ENCODE data around the gene PIGK.

DNA sequence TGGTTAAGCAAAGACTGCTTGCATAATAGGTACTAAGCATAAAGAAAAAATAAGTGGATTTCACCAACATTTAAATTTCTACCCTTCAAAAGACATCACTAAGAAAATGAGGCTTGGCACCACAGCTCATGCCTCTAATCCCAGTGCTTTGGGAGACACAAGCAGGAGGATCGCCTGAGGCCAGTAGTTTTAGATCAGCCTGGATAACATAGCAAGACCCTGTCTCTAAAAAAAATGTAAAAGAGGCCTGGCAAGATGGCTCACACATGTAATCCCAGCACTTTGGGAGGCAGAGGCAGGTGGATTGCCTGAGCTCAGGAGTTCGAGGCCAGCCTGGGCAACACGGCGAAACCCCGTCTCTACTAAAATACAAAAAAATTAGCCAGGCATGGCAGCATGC is 73.0 kb downstream of the PIGK start:
- TF ChIP-seq, protein P1, sequence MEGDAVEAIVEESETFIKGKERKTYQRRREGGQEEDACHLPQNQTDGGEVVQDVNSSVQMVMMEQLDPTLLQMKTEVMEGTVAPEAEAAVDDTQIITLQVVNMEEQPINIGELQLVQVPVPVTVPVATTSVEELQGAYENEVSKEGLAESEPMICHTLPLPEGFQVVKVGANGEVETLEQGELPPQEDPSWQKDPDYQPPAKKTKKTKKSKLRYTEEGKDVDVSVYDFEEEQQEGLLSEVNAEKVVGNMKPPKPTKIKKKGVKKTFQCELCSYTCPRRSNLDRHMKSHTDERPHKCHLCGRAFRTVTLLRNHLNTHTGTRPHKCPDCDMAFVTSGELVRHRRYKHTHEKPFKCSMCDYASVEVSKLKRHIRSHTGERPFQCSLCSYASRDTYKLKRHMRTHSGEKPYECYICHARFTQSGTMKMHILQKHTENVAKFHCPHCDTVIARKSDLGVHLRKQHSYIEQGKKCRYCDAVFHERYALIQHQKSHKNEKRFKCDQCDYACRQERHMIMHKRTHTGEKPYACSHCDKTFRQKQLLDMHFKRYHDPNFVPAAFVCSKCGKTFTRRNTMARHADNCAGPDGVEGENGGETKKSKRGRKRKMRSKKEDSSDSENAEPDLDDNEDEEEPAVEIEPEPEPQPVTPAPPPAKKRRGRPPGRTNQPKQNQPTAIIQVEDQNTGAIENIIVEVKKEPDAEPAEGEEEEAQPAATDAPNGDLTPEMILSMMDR (IDR thresholded peaks at IDR 0.05): no peak
- TF ChIP-seq POLR2A (IDR thresholded peaks at IDR 0.05): no peak
